ENCODE data around the gene RB1. TPM values are rescaled to one million over a fixed set of nuclear protein-coding genes. Genes with fewer than 3 reads are reported as not detected.

Gene RB1
- total RNA-seq, 1 donor from 2014 or later: 48.0 TPM

- no peak overlapping the region for H3K27ac Mint-ChIP-seq (ENCODE audit: unreplicated experiment)
- H3K9me3 Mint-ChIP-seq: no peaks in the 10 kb centered on the region
- H3K4me1 Mint-ChIP-seq: peaks cover 31% of the 10 kb centered on the region
- no peak for TF ChIP-seq CTCF (conservative IDR thresholded peaks at IDR 0.05)
- peak overlapping the region; percentile 92 for H3K4me3 Mint-ChIP-seq
- no peaks in the 10 kb centered on the region for H3K27me3 Mint-ChIP-seq (ENCODE audit: low read depth)
- H3K36me3 Mint-ChIP-seq (ENCODE audit: low read depth): no peaks in the 10 kb centered on the region
- DNase-seq (ENCODE audit: low read depth, low spot score): no peak
Observed at GRCh38 chr13:48530833-48531232, 227.3 kb downstream of the RB1 start.

Other genes starting within 250 kb of the RB1 start
- 58.9 and 63.8 TPM in 2 replicates for gene MED4, start 208.6 kb upstream of the RB1 start, total RNA-seq
- 126 and 127 TPM in 2 replicates for gene ITM2B, start 70.5 kb upstream of the RB1 start, total RNA-seq
- gene LPAR6, start 109.4 kb downstream of the RB1 start, total RNA-seq: 22.3 and 23.8 TPM in 2 replicates
- gene RCBTB2, start 229.3 kb downstream of the RB1 start, total RNA-seq: 25.2 and 26.3 TPM in 2 replicates